Measurements from ENCODE around the gene UMPS.

- TF ChIP-seq ARID4B (CRISPR knock-in tag; IDR thresholded peaks at IDR 0.05; ENCODE audit: borderline replicate concordance), result no peak
- TF ChIP-seq CTCF (IDR thresholded peaks at IDR 0.05), result no peak
These were observed 18.4 kb downstream of the UMPS start for GRCh38 chr3:124748560-124749198.

Measured in WTC11 (cell line).